SK-N-SH (cell line): ENCODE results near the gene CDH4. TPM values are rescaled to one million over a fixed set of nuclear protein-coding genes. Genes with fewer than 3 reads are reported as not detected.

ENCODE experiments used
- CTCF ChIA-PET: fragments of 300-600, 350-600 bp; formaldehyde crosslinking; extraction: SDS; loops from one replicate; lab custom pipeline; 2021; lab: Yijun Ruan, JAX
- POLR2A ChIA-PET: fragments of 350-600 bp; sonication (Branson Sonifier 250); formaldehyde crosslinking; extraction: SDS; loops from one replicate; lab custom pipeline; 2020; ENCODE audit warnings: antibody characterized with exemption, inconsistent platforms; lab: Yijun Ruan, JAX
- DNase-seq: peaks from one replicate; pipeline ENCODE4 v3.0.0; 2012
- H2AFZ ChIP-seq: fragments of 200-600 bp; sonication (generic); 2 replicates; pipeline ENCODE4 v1.8.1; 2016; ENCODE audit warnings: antibody characterized with exemption, mild to moderate bottlenecking, low read depth
- H3F3A ChIP-seq: fragments of 200-600 bp; sonication (generic); replicated peaks from 2 replicates; pipeline ENCODE3; 2016; ENCODE audit warnings: antibody characterized with exemption, mild to moderate bottlenecking; ENCODE audit not compliant: insufficient read depth
- H3K27ac ChIP-seq, 2 experiments: fragments of 200-500 bp in 1 of 2; fragments of 200-600 bp in 1 of 2; sonication (Bioruptor generic) in 1 of 2; sonication (generic), shearing (Covaris generic) in 1 of 2; 2 replicates each; pipeline versions ENCODE4 v1.5.1 to v1.6.1; 2014 to 2016; ENCODE audit warnings: low read depth in 2 of 2, inconsistent platforms in 1 of 2, low read length in 1 of 2, mild to moderate bottlenecking in 1 of 2, mixed read lengths in 1 of 2
- H3K27me3 ChIP-seq: fragments of 200-600 bp; sonication (generic), shearing (Covaris generic); 2 replicates; pipeline ENCODE4 v1.6.1; 2016; ENCODE audit warnings: mixed run types; ENCODE audit not compliant: insufficient read depth
- H3K36me3 ChIP-seq, 2 experiments: fragments of 200-500 bp in 1 of 2; fragments of 200-600 bp in 1 of 2; sonication (Bioruptor generic) in 1 of 2; sonication (generic) in 1 of 2; replicated peaks in 1 of 2; 2 replicates each; pipeline versions ENCODE3 to v1.5.1; 2014 to 2016; ENCODE audit warnings: low read length in 1 of 2, mild to moderate bottlenecking in 1 of 2; ENCODE audit not compliant: insufficient read depth in 2 of 2, control insufficient read depth in 1 of 2
- H3K4me1 ChIP-seq, 2 experiments: fragments of 200-500 bp in 1 of 2; fragments of 200-600 bp in 1 of 2; sonication (Bioruptor generic) in 1 of 2; sonication (generic), shearing (Covaris generic) in 1 of 2; 2 replicates each; pipeline versions ENCODE4 v1.5.1 to v1.6.1; 2014 to 2016; ENCODE audit warnings: low read depth in 1 of 2, low read length in 1 of 2, mixed run types in 1 of 2; ENCODE audit not compliant: insufficient read depth in 2 of 2, control insufficient read depth in 1 of 2
- H3K4me2 ChIP-seq: fragments of 200-600 bp; sonication (generic), shearing (Covaris generic); 2 replicates; pipeline ENCODE4 v1.6.1; 2017; ENCODE audit warnings: mixed run types
- H3K4me3 ChIP-seq, 2 experiments: fragments of 200-500 bp in 1 of 2; fragments of 200-600 bp in 1 of 2; sonication (Bioruptor generic) in 1 of 2; sonication (generic), shearing (Covaris generic) in 1 of 2; 2 replicates each; pipeline versions ENCODE4 v1.5.1 to v1.8.1; 2014 to 2016; ENCODE audit warnings: low read depth in 2 of 2, inconsistent platforms in 1 of 2, low read length in 1 of 2, mild to moderate bottlenecking in 1 of 2, mixed read lengths in 1 of 2, moderate library complexity in 1 of 2
- H3K79me2 ChIP-seq: fragments of 200-600 bp; sonication (generic); 2 replicates; pipeline ENCODE4 v1.8.1; 2017; ENCODE audit warnings: mild to moderate bottlenecking; ENCODE audit not compliant: insufficient read depth
- H3K9ac ChIP-seq: fragments of 200-600 bp; sonication (generic); 2 replicates; pipeline ENCODE4 v1.6.1; 2017; ENCODE audit warnings: mixed run types
- H3K9me2 ChIP-seq: fragments of 200-600 bp; sonication (generic); 2 replicates; pipeline ENCODE4 v1.6.1; 2017; ENCODE audit warnings: mixed run types
- H3K9me3 ChIP-seq: fragments of 200-600 bp; sonication (generic); 2 replicates; pipeline ENCODE4 v1.6.1; 2017; ENCODE audit warnings: mixed run types, mild to moderate bottlenecking, moderate library complexity
- H4K20me1 ChIP-seq: fragments of 200-600 bp; sonication (generic); 2 replicates; pipeline ENCODE4 v1.6.1; 2017; ENCODE audit warnings: mild to moderate bottlenecking, mixed run types; ENCODE audit not compliant: insufficient read depth
- CHD2 ChIP-seq: fragments of 150-350 bp; IDR thresholded peaks from 2 replicates; pipeline ENCODE4 v1.6.1; 2018; ENCODE audit warnings: low read length; ENCODE audit not compliant: partially characterized antibody
- ELF1 ChIP-seq: IDR thresholded peaks from 2 replicates; pipeline ENCODE4 v1.4.0; 2012
- FOSL2 ChIP-seq: IDR thresholded peaks from 2 replicates; pipeline ENCODE4 v1.4.0; 2012; ENCODE audit warnings: low read depth, mild to moderate bottlenecking, moderate library complexity, borderline replicate concordance
- FOXJ3 ChIP-seq: sonication (generic); formaldehyde crosslinking; IDR thresholded peaks from 2 replicates; pipeline ENCODE4 v1.5.1; 2020; ENCODE audit warnings: mild to moderate bottlenecking, missing genetic modification reagents
- GATA2 ChIP-seq: sonication (generic); formaldehyde crosslinking; IDR thresholded peaks from 2 replicates; pipeline ENCODE4 v1.5.0; 2020; ENCODE audit warnings: mild to moderate bottlenecking, missing genetic modification reagents
- JUND ChIP-seq: IDR thresholded peaks from 2 replicates; pipeline ENCODE4 v1.4.0; 2012
- NFIC ChIP-seq: IDR thresholded peaks from 2 replicates; pipeline ENCODE4 v1.4.0; 2012; ENCODE audit warnings: borderline replicate concordance
- SIN3A ChIP-seq: IDR thresholded peaks from 2 replicates; pipeline ENCODE4 v1.6.1; 2012; ENCODE audit warnings: low read depth, mild to moderate bottlenecking, low read length, moderate library complexity, borderline replicate concordance
- TAF1 ChIP-seq: IDR thresholded peaks from 2 replicates; pipeline ENCODE4 v1.6.1; 2012; ENCODE audit warnings: low read depth, mild to moderate bottlenecking, low read length, moderate library complexity, borderline replicate concordance
- WGBS: methylation state at CpG from one replicate; pipeline ENCODE4 v1.1.6; 2017; ENCODE audit warnings: low lambda C conversion rate; 5-methylcytosine and 5-hydroxymethylcytosine counted together
- polyA plus RNA-seq, 3 experiments: library from polyadenylated mRNA; depleted of rRNA; stranded (reverse); fragments of >200 nt; gene quantifications; 2 replicates each; pipeline ENCODE4 v1.2.3, GENCODE V29; 2012
- TF ChIP-seq, protein P1 (sequence below): IDR thresholded peaks from 2 replicates; pipeline ENCODE4 v1.6.1; 2012; ENCODE audit warnings: mild to moderate bottlenecking, low read depth, low read length, moderate library complexity
- TF ChIP-seq, protein P2 (sequence below): fragments of 150-350 bp; IDR thresholded peaks from 2 replicates; pipeline ENCODE4 v1.6.1; 2017; ENCODE audit warnings: antibody characterized with exemption, low read length, low read depth, borderline replicate concordance
- TF ChIP-seq, protein P3 (sequence below): fragments of 150-350 bp; IDR thresholded peaks from 2 replicates; pipeline ENCODE4 v1.6.1; 2016; ENCODE audit warnings: mild to moderate bottlenecking, low read depth, low read length
- TF ChIP-seq, protein P4 (sequence below): IDR thresholded peaks from 2 replicates; pipeline ENCODE4 v1.4.0; 2012; ENCODE audit warnings: low read depth

CDH4 gene
- polyA plus RNA-seq, 1 of the 3 experiments (the other 2 are of a cell fraction), result not detected

DNA sequence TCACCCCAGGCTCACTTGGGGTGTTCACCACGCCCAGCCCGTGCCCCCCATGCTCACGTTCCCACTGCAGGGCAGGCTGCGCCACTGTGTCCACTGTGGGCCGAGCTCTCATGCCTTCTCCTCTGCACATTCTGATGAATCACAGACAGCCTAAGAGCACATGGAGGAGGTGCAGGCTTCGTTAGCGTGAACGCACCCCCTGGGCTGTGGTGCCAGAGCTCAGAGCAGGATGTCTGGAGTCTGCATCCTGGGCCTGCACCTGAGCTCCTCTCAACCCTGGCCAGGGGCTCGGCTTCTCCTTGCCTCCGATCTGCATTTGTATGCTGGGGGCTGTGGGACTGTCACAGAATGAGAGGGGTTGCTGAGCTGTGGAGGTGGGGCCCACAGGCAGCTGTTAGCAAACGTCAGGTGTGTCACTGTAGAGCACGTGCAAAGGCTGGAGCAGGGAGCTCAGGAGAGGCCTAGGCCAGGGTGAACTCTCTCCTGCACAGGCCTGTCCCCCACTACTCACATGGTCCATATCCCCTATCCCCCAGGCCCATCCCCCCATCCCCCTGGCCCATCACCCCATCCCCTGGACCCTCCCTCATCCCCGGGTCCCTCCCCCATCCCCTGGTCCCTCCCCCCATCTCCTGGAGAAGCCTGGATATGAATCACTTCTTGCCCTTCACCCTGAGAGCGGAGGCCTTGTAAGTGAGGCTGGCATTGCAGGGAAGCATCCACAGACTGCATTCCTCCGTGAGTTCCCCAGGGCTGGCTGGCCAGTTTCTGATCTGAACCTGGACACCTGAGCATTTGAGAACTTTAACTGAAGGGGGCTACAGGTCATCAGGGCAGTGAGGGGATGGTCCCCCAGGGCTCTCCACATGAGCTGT, 504.1 kb downstream of the CDH4 start:
- WGBS, result 53% methylated on average over 14 of the region's 15 CpGs
- Histone ChIP-seq H3K79me2 (no peaks in the 10 kb centered on the region), H3K4me2 (no peak overlapping the region), H3K4me3 (no peak overlapping the region), H3K9me3 (no peaks in the 10 kb centered on the region), H3K9me2 (no peaks in the 10 kb centered on the region), H3K27me3 (no peaks in the 10 kb centered on the region), H3K4me1 (no peaks in the 10 kb centered on the region), H3K27ac (no peak overlapping the region), H2AFZ (no peak overlapping the region), H4K20me1 (no peaks in the 10 kb centered on the region), H3K9ac (no peak overlapping the region), H3K36me3 (no peaks in the 10 kb centered on the region), H3F3A (no peaks in the 10 kb centered on the region)
- TF ChIP-seq FOXJ3 (CRISPR knock-in tag) (no peak), GATA2 (no peak), NFIC (no peak), ELF1 (no peak), SIN3A (no peak), JUND (no peak), TAF1 (no peak), FOSL2 (no peak), CHD2 (no peak)
- TF ChIP-seq, protein P1, sequence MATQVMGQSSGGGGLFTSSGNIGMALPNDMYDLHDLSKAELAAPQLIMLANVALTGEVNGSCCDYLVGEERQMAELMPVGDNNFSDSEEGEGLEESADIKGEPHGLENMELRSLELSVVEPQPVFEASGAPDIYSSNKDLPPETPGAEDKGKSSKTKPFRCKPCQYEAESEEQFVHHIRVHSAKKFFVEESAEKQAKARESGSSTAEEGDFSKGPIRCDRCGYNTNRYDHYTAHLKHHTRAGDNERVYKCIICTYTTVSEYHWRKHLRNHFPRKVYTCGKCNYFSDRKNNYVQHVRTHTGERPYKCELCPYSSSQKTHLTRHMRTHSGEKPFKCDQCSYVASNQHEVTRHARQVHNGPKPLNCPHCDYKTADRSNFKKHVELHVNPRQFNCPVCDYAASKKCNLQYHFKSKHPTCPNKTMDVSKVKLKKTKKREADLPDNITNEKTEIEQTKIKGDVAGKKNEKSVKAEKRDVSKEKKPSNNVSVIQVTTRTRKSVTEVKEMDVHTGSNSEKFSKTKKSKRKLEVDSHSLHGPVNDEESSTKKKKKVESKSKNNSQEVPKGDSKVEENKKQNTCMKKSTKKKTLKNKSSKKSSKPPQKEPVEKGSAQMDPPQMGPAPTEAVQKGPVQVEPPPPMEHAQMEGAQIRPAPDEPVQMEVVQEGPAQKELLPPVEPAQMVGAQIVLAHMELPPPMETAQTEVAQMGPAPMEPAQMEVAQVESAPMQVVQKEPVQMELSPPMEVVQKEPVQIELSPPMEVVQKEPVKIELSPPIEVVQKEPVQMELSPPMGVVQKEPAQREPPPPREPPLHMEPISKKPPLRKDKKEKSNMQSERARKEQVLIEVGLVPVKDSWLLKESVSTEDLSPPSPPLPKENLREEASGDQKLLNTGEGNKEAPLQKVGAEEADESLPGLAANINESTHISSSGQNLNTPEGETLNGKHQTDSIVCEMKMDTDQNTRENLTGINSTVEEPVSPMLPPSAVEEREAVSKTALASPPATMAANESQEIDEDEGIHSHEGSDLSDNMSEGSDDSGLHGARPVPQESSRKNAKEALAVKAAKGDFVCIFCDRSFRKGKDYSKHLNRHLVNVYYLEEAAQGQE, result no peak
- TF ChIP-seq, protein P2, sequence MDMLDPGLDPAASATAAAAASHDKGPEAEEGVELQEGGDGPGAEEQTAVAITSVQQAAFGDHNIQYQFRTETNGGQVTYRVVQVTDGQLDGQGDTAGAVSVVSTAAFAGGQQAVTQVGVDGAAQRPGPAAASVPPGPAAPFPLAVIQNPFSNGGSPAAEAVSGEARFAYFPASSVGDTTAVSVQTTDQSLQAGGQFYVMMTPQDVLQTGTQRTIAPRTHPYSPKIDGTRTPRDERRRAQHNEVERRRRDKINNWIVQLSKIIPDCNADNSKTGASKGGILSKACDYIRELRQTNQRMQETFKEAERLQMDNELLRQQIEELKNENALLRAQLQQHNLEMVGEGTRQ, result no peak
- TF ChIP-seq, protein P3, sequence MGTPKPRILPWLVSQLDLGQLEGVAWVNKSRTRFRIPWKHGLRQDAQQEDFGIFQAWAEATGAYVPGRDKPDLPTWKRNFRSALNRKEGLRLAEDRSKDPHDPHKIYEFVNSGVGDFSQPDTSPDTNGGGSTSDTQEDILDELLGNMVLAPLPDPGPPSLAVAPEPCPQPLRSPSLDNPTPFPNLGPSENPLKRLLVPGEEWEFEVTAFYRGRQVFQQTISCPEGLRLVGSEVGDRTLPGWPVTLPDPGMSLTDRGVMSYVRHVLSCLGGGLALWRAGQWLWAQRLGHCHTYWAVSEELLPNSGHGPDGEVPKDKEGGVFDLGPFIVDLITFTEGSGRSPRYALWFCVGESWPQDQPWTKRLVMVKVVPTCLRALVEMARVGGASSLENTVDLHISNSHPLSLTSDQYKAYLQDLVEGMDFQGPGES, result no peak
- TF ChIP-seq, protein P4, sequence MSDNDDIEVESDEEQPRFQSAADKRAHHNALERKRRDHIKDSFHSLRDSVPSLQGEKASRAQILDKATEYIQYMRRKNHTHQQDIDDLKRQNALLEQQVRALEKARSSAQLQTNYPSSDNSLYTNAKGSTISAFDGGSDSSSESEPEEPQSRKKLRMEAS, result no peak
- no peak for DNase-seq
- POLR2A ChIA-PET, result no interaction called here
- CTCF ChIA-PET, result interaction anchor here (0.8 to 1.1 kb wide), 2 partner anchors 13 to 140 kb away, joined by 3 read pairs; no protein-coding TSS in a partner anchor
